Body of pancreas (tissue), 4 donors: ENCODE results near the gene DNAAF6.

Experiments used
- POLR2A ChIP-seq, 3 donors: fragments of 450-650 bp; IDR thresholded peaks; one replicate each; pipeline ENCODE4 v1.6.1; 2016; ENCODE audit warnings: antibody characterized with exemption in 3 of 3, mild to moderate bottlenecking in 2 of 3
- TF ChIP-seq, protein P1 (sequence below), 7 experiments: fragments of 450-650 bp in 4 of 7; fragments of 200-600 bp in 3 of 7; sonication (generic) in 3 of 7; IDR thresholded peaks; one replicate each; pipeline ENCODE4 v1.5.1; 2016 to 2019; ENCODE audit warnings: antibody characterized with exemption in 7 of 7

GRCh38 chrX:107273795-107274194, 67.4 kb downstream of the DNAAF6 start:
- TF ChIP-seq, protein P1, sequence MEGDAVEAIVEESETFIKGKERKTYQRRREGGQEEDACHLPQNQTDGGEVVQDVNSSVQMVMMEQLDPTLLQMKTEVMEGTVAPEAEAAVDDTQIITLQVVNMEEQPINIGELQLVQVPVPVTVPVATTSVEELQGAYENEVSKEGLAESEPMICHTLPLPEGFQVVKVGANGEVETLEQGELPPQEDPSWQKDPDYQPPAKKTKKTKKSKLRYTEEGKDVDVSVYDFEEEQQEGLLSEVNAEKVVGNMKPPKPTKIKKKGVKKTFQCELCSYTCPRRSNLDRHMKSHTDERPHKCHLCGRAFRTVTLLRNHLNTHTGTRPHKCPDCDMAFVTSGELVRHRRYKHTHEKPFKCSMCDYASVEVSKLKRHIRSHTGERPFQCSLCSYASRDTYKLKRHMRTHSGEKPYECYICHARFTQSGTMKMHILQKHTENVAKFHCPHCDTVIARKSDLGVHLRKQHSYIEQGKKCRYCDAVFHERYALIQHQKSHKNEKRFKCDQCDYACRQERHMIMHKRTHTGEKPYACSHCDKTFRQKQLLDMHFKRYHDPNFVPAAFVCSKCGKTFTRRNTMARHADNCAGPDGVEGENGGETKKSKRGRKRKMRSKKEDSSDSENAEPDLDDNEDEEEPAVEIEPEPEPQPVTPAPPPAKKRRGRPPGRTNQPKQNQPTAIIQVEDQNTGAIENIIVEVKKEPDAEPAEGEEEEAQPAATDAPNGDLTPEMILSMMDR (IDR thresholded peaks at IDR 0.05), result no peak
- TF ChIP-seq POLR2A (IDR thresholded peaks at IDR 0.05), result no peak
